Measurements from ENCODE around the gene EFCAB6.

The EFCAB6 gene

DNA sequence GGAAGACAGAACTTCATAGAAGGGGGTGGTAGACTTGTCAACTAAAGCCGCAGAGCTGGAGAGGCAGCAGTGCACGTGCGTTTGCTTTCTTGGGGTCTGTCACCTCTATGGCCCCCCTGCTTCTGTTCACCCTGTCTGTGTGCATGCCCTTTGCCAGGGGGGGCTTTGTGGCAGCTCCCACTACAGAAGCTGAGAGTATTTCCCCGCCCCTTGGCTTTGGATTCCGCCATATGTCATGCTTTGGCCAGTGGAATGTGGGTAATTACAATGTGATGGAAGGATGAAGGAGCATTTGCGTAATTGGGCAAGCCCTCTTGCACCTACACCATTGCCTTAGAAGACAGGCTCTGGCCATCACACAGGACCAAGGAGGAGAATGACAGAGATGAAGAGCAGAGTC, 247.2 kb downstream of the EFCAB6 start:
- no peak for FAIRE-seq
- DNase-seq (ENCODE audit: extremely low spot score, insufficient read length, low read depth): no peak

DNA sequence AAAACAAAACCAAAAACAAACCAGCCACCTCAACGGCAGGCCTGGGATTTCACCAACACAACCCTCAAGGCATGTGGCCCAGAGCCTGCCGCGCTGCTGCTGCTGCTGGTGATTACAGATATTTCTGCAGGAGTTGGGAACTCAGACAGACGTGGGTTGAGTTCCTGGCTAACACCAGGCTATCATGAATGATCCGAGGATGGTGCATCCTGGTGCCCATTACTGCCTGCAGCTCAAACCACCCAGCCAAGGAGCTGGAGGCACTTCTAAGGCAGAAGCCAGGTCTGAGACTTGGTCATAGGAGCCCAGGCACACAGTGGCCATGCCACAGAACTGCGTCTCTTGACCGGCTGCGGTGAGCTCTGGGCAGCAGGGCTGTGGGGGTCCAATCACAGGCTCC, 248.5 kb downstream of the EFCAB6 start:
- no peak for FAIRE-seq

DNA sequence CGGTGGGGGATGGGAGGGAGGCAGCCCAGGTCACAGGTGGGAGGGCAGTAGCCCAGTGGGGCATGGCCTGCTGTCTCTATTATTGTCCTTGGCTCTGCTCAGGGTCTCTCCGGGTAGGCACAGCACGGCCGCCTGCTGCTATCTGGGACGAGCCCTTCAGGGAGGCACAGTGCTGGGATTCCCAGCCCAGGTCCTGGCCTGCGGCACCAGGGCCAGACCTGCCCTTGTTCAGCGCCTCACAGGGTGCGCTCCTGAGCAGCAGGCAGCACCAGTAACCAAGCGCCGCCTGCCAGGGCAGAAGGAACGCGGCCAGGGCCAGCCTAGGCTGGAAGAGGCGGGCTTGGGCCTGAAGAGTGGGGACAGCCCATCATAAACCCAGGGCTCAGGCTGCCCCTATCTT, 249.3 kb downstream of the EFCAB6 start:
- DNase-seq (ENCODE audit: extremely low spot score, insufficient read length, low read depth) (no peak), FAIRE-seq (no peak)

More for the DNA sequence above, 248.5 kb downstream of the EFCAB6 start:
- no peak for DNase-seq (ENCODE audit: extremely low spot score, insufficient read length, low read depth)

DNA sequence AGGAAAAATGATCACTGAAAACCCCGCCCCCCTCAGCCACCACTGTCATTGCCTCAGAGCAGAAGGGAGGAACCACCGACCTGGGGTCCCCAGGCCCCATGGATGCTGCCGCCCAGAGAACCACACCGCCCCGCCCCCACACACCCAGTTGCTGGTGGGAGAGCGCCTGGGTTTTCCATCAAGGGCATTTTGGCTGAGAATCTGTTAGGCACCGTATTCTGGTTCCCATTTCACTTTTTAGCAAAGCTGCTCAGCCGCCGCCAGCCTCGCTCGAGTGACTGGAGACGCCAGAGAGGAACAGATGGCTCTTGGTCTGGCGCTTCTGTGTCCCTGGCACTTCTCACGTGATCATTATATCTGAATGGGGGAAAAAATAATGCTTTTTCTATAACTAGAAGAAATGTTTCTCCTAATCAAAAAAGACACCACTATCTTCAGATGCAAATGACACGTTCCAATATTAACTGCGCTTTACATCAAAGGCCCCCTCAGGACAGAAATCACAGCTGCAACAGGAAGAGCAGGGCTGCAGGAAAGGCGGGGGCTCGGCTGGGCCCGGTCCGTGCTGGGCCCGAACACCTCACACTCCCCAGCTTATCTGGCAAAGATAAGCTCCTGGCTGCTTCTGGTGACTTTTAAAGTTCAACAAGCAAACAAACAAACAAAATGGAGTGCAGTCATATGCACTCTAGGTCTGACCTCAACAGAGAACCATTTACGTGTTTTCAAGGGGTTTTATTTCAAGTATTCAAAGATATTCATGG, 250.5 kb downstream of the EFCAB6 start:
- no peak for FAIRE-seq

DNA sequence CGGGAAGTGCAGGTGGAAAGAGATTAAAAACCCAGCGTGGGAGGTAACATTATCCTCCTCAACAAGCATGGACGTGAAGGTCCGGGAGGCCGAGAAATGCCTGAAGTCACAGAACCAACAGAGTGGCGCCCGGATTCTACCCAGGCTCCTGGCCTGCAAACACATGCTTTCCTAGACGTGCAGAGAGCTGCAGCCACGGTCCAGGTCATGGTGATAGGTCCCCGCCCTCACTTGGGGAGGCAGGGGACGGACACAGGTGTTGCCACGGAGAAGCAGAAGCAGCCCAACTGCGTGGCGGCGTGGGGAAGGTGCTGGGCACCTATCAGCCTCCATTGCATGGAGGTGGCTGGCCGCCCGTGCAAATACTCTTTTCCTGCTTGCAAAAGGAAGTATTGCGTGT, 251.5 kb downstream of the EFCAB6 start:
- FAIRE-seq: no peak
- DNase-seq (ENCODE audit: extremely low spot score, insufficient read length, low read depth): no peak

More for the DNA sequence above, 250.5 kb downstream of the EFCAB6 start:
- no peak for DNase-seq (ENCODE audit: extremely low spot score, insufficient read length, low read depth)

DNA sequence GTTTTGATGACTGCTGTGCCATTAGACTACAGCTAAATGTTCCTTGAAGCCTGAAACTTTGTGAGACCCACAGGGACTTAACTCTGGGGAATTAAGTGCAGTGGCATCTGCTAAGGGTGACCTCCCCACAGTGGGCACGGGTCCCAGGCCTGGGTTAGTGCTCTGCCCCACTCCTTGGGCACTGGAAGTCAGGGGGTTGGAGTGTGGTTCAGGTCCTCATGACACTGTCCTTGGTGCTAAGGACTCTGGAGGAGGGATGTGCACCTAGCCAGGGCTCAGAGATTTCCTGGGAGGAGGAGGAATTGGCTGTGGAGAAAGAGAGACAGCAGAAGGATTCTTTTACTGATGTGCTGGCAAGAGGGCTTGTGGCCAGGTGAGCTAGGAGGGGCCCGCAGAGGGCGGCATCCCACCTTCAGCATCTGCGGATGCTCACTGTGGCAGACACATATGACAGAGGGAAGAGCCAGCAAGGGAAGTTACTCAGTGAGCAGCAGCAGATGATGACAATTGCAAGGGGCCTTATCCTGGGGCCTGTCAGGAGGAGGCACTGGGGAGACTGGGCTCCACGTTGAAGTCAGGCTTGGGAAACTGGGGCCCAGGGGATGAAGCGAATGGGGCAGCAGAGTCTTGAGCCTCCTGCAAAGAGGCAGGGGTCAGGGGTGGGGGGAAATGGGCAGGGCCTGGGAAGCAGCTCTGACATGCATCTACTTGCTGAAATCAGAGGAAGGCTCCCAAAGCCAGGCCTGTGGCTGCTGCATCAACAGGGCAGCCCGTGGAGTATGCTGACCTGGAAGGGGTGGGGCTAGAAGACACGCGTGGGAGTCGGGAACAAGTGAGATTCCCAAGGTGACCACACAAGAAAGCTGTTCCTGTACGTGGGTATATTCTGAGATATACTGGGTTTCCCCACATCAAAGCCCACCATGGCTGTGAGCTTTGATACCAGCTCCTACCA, 256.3 kb downstream of the EFCAB6 start:
- FAIRE-seq: no peak
- DNase-seq (ENCODE audit: extremely low spot score, insufficient read length, low read depth): no peak

DNA sequence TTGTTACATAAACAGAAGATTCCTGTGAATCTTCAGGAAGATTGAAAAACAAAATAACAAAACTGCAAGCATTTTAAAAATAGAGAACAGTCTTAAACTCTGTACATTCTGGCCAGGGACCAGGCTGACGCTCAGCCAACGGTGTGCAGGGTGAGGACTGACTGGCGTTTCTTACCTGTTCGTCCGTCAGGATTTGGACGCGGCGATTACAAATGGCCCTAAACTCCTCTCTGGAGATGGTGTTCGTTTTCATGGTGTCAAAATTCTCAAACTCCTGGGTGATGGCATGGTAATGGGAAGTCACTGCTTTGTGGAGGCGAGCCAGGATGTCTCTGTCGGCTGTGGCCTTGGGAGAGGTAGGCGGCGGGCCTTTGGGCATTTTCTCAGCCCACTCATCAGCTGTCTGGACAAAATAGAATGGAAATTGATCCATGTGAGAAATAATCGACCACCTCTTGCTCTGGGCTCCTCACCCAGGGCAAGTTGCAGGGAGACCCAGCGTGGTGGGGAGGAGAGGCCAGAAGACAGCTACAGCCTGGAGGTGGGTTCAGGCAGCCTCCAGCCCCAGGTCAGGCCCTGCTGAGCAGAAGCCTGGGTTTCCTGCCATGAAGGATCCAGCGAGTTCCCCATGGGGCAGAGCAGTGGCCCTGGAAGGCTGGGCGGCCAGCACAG, 257.3 kb downstream of the EFCAB6 start:
- DNase-seq (ENCODE audit: extremely low spot score, insufficient read length, low read depth): no peak
- no peak for FAIRE-seq

DNA sequence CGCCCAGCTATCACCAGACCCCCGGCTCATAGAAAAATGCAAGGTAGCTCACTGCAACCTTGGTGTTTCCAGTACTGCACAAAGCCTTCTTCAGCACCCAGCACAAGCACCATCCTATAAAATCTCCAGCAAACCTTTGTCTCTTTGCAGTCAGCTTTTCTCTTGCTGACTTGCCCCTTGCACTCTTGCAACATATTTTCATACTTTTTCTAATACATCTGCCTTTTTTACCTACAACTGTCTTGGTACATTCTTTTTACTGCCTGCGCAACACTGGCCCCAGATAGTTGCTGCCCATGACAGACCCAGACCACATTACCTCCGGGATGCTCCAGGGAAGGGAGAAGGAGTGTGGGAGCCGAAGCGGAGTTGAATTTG, 257.9 kb downstream of the EFCAB6 start:
- no peak for FAIRE-seq
- no peak for DNase-seq (ENCODE audit: extremely low spot score, insufficient read length, low read depth)

DNA sequence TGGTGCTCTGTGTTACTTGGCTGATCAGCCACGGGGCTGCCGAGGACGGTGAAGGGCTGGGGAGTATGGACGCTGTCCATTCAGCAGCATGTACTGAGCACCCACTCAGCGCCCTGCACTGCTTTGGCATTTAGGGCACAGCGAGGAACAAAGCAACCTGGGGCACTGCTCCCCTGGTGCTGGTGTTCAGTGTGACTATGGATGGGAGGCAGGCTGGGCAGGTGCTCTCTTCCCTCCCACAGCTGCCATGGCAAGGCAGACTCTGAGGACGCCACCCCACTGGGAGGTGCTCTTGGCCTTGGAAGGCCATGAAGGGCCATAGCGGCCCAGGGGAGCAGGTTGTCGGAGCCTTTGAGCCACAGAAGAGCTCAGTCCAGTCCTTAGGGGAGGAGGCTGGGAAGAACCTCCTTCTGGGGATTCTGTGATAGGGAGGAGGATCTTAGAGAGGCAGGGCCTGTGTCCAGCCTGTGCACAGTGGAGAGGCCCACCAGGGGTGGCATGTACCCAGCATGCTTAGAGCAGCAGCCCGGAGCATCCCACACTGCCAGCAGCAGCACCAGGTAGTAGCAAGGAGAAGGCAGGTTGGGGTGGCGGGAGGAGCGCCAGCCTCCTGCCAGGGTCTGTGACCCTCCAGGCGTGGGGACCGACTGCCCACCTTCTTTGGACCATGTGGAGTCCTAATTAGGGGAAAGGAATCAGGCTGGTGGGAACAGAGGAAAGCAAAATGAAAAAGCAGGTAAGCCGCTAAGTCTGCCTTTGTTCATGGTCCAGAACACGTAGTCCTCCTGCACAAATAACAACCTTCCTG, 258.4 kb downstream of the EFCAB6 start:
- DNase-seq (ENCODE audit: extremely low spot score, insufficient read length, low read depth) (no peak), FAIRE-seq (no peak)

DNA sequence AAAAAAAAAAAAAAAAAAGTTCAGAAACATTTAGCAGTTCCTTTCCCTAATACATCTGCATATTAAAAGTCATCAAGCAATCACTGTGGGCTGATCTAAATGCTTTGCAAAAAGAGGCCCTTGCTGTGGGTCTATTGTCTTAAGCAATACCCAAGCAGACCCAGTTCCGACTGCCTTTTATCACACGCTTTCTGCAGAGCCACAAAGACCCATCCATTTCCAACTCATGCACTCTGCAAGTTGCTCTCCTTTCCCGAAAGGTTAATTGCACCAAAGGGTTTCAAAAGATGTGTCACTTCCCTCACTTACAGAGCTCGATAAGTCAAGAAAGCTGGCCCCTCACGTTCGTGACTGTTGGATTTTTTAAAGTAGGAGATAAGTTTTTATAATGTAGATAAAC, 261.4 kb downstream of the EFCAB6 start:
- FAIRE-seq: no peak

DNA sequence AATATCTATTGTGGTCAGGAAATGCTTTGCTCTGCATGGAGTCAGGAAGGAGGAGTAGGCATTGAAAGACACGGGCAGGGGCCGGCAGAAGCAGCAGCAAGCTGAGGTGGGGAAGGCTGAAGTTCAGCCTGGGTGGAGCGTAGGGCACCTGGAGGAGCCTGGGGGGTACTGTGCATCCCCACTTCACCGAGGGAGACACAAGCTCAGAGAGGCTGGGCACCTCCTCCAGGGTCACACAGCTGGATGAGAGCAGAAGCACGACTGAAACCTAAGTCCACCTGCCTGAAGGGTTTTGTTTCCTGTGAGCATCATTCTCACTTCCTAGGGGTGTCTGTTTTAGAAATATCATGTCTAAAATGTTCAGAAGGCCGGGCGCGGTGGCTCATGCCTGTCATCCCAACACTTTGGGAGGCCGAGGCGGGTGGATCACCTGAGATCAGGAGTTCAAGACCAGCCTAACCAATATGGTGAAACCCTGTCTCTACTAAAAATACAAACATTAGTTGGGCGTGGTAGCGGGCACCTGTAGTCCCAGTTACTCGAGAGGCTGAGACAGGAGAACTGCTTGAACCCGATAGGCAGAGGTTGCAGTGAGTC, 262.0 kb downstream of the EFCAB6 start:
- FAIRE-seq (no peak), DNase-seq (ENCODE audit: extremely low spot score, insufficient read length, low read depth) (no peak)

More for the DNA sequence above, 261.4 kb downstream of the EFCAB6 start:
- no peak for DNase-seq (ENCODE audit: extremely low spot score, insufficient read length, low read depth)

DNA sequence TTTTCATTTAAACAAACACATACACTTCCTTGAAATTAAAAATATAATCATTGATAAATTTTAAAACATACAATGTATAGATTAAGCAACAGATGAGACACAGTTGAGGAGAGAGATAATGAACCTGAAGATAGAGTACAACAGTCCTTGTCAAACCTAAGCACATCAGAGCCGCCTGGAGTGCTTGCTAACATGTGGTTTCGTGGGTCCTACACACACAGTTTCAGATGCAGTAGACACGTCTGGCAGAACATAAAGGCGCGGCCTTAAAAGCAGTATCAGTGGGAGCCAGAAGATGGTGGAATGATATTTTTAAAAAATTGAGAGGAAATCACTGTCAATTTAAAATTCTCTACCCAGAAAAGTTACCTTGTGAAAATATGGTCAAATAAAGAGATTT, 265.9 kb downstream of the EFCAB6 start:
- FAIRE-seq (no peak), DNase-seq (ENCODE audit: extremely low spot score, insufficient read length, low read depth) (no peak)

DNA sequence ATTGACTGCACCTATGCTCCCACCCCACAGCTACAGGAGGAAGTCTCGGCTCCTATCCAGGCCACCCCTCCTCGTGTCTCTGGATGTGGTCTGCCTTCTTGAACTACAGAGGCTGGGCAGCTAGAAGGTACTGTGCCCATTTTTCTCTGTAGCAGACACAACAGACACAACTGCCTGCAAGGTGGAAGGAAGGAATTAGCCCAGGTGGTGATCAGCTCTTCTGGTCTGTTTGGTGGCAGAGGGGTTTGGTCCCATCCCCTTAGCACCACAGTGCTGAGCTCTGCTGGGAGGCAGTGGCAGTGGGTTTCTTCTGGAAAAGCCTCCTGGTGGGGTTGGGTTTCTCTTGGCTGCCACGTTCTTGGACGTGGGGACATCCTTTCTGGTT, 267.8 kb downstream of the EFCAB6 start:
- no peak for FAIRE-seq
- DNase-seq (ENCODE audit: extremely low spot score, insufficient read length, low read depth): no peak

DNA sequence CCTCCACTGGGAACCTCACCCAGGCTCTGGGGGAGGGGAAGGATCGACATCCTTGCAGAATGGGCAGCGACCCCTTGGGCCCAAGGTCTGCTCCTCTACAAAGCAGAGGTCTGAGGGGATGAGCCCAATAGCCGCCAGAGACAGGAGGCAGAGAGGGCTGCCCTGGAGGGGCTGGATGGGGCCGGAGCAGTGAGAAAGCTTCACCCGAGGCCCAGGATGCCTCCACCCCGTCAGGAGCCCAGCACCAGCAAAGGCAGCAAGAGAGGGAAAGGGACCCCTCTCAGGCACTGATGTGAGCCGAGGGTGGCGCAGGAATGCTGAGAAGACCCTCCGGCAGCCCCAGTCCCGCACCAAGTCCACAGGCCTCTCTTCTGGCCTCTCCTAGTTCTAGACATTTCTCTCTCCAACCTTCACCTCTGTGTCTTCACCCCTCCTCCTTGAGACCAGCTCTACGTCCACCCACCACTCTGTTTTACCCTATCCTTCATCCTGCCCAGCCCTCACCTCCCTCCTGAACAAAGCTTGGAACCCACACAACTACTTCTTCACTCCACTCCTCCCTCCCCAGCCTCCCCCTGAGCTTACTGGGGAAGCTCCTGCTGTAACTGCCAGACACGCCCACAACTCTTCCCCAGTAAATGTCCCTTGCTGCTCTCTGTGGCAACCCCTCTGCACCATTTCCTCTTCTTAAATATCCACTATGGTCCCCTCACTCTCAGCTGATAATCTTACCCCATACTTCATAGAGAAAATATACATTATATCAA, 268.4 kb downstream of the EFCAB6 start:
- DNase-seq (ENCODE audit: extremely low spot score, insufficient read length, low read depth) (no peak), FAIRE-seq (no peak)

DNA sequence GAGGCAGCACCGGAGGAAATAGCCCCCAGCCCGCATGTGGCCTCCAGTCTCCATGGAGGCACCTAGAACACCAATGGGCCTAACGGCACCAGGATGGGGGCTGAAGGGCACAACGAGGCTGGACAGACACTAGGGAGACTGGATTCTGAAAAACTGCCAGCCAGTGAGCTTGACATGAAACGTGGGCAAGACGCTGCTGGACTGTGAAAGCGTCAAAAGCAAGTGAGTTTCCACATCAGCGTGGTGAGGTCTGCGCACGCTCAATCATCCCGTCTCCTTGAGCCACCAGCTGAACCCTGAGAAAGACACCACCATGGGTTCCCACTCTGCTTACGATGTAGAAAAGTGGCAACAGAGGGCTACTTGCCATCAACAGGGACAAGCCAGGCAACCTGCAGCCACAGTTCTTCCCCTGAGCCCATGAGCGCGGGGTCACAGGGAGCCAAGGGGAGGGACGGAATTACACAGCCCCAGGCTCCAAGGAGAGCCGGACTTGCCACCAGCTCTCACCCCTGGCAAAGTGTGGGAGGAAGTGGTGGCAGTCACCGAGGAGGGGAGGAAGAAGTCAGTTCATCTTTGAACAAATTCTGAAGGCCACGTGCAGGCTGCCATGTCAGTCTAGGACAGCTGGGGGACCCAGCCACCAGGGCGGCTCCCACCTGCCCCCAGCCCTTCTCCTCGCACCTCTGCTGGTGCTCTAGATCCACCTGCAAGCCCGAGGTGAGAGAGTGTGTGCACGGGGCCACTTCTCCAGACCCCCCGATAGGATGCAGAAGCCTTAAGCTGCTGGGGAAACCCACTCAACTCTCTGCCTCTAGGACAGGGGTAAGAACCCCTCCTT, 269.2 kb downstream of the EFCAB6 start:
- no peak for DNase-seq (ENCODE audit: extremely low spot score, insufficient read length, low read depth)
- no peak for FAIRE-seq

DNA sequence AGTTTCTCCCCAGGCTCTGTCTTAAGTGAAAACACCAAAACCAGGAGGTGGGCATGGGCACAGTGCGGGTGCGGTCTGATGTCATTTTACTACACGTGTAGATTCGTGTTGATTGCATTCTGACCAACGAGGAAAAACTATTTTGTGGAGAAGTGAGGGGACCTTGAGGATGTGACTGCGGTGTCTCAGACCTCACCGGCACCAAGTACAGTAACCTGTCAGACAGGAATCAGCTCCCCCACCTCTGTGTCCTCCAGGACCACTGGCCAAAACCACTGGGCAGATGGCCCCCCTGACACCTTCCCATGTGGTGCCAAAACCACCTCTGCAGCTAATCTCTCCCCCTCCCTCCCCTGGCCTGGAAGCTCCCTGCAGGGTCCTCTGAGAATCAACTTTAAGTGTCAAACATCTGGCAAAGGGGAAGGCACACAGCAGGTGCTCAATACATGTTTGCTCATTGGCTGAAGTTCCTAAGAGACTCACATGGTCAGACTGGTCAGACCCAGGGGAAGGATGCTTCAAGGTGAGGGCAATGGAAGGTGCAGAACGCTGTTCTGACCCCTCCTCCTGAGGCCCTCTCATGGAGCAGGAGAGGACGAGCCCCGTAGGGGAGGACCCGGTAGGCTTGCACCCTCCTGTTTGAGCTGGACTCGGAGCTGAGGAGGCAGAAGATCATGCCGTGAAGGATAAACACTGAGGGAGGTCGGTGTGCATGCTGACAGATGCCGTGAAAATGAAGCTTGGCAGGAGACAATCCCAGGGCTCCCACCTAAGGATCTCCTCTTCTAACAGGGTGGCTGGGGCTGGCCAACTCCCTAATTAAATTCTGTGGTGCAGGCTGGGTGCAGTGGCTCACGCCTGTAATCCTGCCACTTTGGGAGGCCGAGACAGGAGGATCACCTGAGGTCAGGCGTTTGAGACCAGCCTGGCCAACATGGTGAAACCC, 270.4 kb downstream of the EFCAB6 start:
- DNase-seq (ENCODE audit: extremely low spot score, insufficient read length, low read depth) (no peak), FAIRE-seq (no peak)

DNA sequence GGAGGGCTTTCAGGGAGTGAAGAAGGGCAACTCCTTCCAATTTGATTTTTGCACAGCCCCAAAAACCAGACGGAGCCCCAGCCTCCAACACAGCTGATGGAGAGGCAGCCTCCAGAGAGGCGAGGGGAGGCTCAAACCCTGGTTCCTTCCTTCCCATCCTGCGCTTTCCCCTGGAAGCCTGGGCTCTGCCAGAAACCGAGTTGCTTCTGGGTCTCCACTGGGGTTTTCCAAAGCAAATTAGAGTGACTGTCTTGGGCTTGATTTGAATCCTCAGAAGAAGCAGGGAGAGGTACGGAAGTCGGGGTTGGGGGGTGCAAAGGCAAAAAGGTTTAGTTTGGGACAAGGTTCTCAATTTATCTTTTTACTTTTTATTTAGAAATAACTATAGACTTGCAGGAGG, 271.1 kb downstream of the EFCAB6 start:
- no peak for FAIRE-seq
- DNase-seq (ENCODE audit: extremely low spot score, insufficient read length, low read depth): no peak

All from GM18507 (cell line).